NB4 (cell line): ENCODE data around the gene BACE2.

Experiments used
- CTCF ChIP-seq: IDR thresholded peaks from one replicate; pipeline ENCODE4 v1.5.1; 2012; ENCODE audit warnings: low read depth, low read length
- MAX ChIP-seq: IDR thresholded peaks from 2 replicates; pipeline ENCODE4 v1.6.1; 2011; ENCODE audit warnings: low read depth, low read length
- POLR2A ChIP-seq: IDR thresholded peaks from 2 replicates; pipeline ENCODE4 v1.6.1; 2011; ENCODE audit warnings: mild to moderate bottlenecking; ENCODE audit not compliant: insufficient read length; ENCODE audit errors: extremely low read depth

GRCh38 chr21:41169701-41170100 lies 1.7 kb downstream of the BACE2 start:
- TF ChIP-seq CTCF, result no peak
- TF ChIP-seq POLR2A, result no peak
- no peak for TF ChIP-seq MAX
